Measurements from ENCODE around the gene POC1A. TPM values are rescaled to one million over a fixed set of nuclear protein-coding genes. Genes with fewer than 3 reads are reported as not detected.

The POC1A gene
- polyA plus RNA-seq, 1 donor (not counting 4 experiments of a cell fraction or from before 2014, with no cell fraction given) = 11.5 TPM

DNA sequence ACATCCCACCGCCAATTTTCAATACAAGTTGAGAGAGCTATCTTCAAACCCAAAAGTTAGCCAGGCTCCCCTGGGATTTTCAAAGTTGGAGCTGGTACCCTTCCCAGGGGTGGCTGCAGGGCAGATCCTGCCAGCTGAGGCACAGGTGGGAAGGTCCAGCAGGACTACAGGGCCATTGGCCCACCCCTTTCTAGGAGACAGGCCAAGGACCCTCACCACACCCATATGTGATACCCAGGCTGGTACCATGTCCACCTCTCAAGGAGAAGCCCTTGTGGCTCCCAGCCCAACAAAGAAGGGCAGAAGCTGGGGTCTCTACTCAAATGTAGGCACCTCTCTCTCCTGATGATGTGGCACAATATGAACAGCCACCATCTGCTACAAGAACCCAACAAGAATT is 8.0 kb downstream of the POC1A start:
- Histone ChIP-seq H3K4me3 (ENCODE audit: control insufficient read depth in 2 of 3, extremely low read depth in 1 of 3, insufficient read depth in 2 of 3, low read depth in 1 of 3, low read length in 3 of 3) (no peak overlapping the region), H3K36me3 (ENCODE audit: control insufficient read depth in 2 of 2, extremely low read depth in 1 of 2, insufficient read depth in 2 of 2, low read length in 2 of 2) (peaks cover 1 to 36% of the 10 kb centered on the region in 2 experiments), H3K27ac (ENCODE audit: control insufficient read depth, insufficient read depth, low read length) (no peak overlapping the region), H3K79me2 (ENCODE audit: control insufficient read depth, insufficient read depth, low read length) (no peaks in the 10 kb centered on the region), H2AFZ (ENCODE audit: control insufficient read depth, low read length) (no peak overlapping the region), H4K20me1 (ENCODE audit: control insufficient read depth, extremely low read depth, insufficient read depth, low read length) (no peaks in the 10 kb centered on the region), H3K4me1 (ENCODE audit: control insufficient read depth, extremely low read depth, insufficient read depth, low read length) (peaks cover 10% of the 10 kb centered on the region), H3K27me3 (ENCODE audit: control insufficient read depth, extremely low read depth, insufficient read depth, low read length) (no peaks in the 10 kb centered on the region), H3K9me3 (ENCODE audit: control insufficient read depth, low read depth, low read length) (no peaks in the 10 kb centered on the region), H3K9me1 (ENCODE audit: control insufficient read depth, extremely low read depth, insufficient read depth, low read length) (no peaks in the 10 kb centered on the region), H3K9ac (ENCODE audit: control insufficient read depth, extremely low read depth, insufficient read depth, low read length) (no peak overlapping the region), H3K4me2 (ENCODE audit: control insufficient read depth, extremely low read depth, insufficient read depth, low read depth, low read length) (no peak overlapping the region)
- dilution Hi-C loops (cut with MboI; ENCODE audit: extremely low pct_ligation_motif_present, low sequenced_read_pairs) = no loop called here
- DNase-seq (ENCODE audit: low read depth, low spot score) = no peak
- no peak for FAIRE-seq
- TF ChIP-seq, protein P1, sequence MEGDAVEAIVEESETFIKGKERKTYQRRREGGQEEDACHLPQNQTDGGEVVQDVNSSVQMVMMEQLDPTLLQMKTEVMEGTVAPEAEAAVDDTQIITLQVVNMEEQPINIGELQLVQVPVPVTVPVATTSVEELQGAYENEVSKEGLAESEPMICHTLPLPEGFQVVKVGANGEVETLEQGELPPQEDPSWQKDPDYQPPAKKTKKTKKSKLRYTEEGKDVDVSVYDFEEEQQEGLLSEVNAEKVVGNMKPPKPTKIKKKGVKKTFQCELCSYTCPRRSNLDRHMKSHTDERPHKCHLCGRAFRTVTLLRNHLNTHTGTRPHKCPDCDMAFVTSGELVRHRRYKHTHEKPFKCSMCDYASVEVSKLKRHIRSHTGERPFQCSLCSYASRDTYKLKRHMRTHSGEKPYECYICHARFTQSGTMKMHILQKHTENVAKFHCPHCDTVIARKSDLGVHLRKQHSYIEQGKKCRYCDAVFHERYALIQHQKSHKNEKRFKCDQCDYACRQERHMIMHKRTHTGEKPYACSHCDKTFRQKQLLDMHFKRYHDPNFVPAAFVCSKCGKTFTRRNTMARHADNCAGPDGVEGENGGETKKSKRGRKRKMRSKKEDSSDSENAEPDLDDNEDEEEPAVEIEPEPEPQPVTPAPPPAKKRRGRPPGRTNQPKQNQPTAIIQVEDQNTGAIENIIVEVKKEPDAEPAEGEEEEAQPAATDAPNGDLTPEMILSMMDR (optimal IDR thresholded peaks at IDR 0.05 in 1 of 3, IDR thresholded peaks at IDR 0.05 in 1 of 3, conservative IDR thresholded peaks at IDR 0.05 in 1 of 3; ENCODE audit: extremely low read depth in 1 of 3, insufficient read depth in 2 of 3, low read length in 3 of 3) = no peak
- TF ChIP-seq EZH2 (IDR thresholded peaks at IDR 0.05; ENCODE audit: low read length) = no peak

DNA sequence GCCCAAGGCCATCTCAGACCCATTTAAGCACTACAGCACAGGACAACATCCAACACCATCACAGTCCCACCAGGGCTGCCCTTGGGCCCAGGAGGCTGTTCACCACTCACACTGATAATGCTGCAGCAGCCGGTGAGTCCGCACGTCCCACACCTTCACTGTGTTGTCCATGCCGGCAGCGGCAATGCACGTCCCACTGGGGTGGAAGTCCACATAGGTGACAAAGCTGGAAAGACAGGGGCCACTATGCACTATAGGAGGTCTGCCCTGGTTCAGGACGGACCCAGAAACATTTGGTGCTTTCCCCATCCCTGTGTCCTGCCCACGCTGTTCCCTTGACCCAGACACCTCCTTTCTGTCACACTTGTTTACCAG is 8.5 kb downstream of the POC1A start:
- dilution Hi-C loops (cut with MboI; ENCODE audit: extremely low pct_ligation_motif_present, low sequenced_read_pairs) = no loop called here

More for the DNA sequence above, 8.5 kb downstream of the POC1A start:
- Histone ChIP-seq H3K9me3 (ENCODE audit: control insufficient read depth, low read depth, low read length) (no peaks in the 10 kb centered on the region), H2AFZ (ENCODE audit: control insufficient read depth, low read length) (no peak overlapping the region), H3K27me3 (ENCODE audit: control insufficient read depth, extremely low read depth, insufficient read depth, low read length) (no peaks in the 10 kb centered on the region), H3K79me2 (ENCODE audit: control insufficient read depth, insufficient read depth, low read length) (no peaks in the 10 kb centered on the region), H4K20me1 (ENCODE audit: control insufficient read depth, extremely low read depth, insufficient read depth, low read length) (no peaks in the 10 kb centered on the region), H3K9me1 (ENCODE audit: control insufficient read depth, extremely low read depth, insufficient read depth, low read length) (no peaks in the 10 kb centered on the region), H3K4me2 (ENCODE audit: control insufficient read depth, extremely low read depth, insufficient read depth, low read depth, low read length) (no peak overlapping the region), H3K4me3 (ENCODE audit: control insufficient read depth in 2 of 3, extremely low read depth in 1 of 3, insufficient read depth in 2 of 3, low read depth in 1 of 3, low read length in 3 of 3) (no peak overlapping the region), H3K36me3 (ENCODE audit: control insufficient read depth in 2 of 2, extremely low read depth in 1 of 2, insufficient read depth in 2 of 2, low read length in 2 of 2) (peaks cover 1 to 36% of the 10 kb centered on the region in 2 experiments), H3K9ac (ENCODE audit: control insufficient read depth, extremely low read depth, insufficient read depth, low read length) (no peak overlapping the region), H3K4me1 (ENCODE audit: control insufficient read depth, extremely low read depth, insufficient read depth, low read length) (peaks cover 10% of the 10 kb centered on the region), H3K27ac (ENCODE audit: control insufficient read depth, insufficient read depth, low read length) (no peak overlapping the region)
- TF ChIP-seq, protein P1 (optimal IDR thresholded peaks at IDR 0.05 in 1 of 3, IDR thresholded peaks at IDR 0.05 in 1 of 3, conservative IDR thresholded peaks at IDR 0.05 in 1 of 3; ENCODE audit: extremely low read depth in 1 of 3, insufficient read depth in 2 of 3, low read length in 3 of 3) = no peak
- TF ChIP-seq EZH2 (IDR thresholded peaks at IDR 0.05; ENCODE audit: low read length) = no peak
- FAIRE-seq (no peak), DNase-seq (ENCODE audit: low read depth, low spot score) (no peak)

Measured in keratinocyte (primary cell).